NCI-H1436 (cell line): Measurements from ENCODE around the gene TRAF4.
"Not testable (repeated sequence)": the region's sequence is repeated elsewhere in the genome, so short reads cannot be mapped to it uniquely, and the experiment has no call there.

Source experiments
- DNase-seq: peaks from one replicate; lab custom pipeline; 2025; lab: John Stamatoyannopoulos, UW

The TRAF4 gene

GRCh38 chr17:28783161-28783560 is 39.4 kb downstream of the TRAF4 start:
- DNase-seq, result no peak

DNA sequence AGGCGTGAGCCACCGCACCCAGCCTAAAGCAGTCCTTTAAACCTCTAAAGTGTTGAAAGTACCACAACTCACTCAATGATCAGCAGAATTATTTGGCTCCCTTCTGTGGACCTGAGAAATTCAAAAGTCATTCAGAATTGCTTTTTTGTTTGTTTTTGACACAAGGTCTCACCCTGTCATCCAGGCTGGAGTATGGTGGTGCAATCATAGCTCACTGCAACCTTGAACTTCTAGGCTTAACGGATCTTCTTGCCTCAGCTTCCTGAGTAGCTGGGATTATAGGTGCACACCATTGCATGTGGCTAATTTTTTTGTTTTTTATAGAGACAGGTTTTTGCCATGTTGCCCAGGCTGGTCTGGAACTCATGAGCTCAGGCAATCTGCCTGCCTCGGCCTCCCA is 44.3 kb downstream of the TRAF4 start:
- no peak for DNase-seq

DNA sequence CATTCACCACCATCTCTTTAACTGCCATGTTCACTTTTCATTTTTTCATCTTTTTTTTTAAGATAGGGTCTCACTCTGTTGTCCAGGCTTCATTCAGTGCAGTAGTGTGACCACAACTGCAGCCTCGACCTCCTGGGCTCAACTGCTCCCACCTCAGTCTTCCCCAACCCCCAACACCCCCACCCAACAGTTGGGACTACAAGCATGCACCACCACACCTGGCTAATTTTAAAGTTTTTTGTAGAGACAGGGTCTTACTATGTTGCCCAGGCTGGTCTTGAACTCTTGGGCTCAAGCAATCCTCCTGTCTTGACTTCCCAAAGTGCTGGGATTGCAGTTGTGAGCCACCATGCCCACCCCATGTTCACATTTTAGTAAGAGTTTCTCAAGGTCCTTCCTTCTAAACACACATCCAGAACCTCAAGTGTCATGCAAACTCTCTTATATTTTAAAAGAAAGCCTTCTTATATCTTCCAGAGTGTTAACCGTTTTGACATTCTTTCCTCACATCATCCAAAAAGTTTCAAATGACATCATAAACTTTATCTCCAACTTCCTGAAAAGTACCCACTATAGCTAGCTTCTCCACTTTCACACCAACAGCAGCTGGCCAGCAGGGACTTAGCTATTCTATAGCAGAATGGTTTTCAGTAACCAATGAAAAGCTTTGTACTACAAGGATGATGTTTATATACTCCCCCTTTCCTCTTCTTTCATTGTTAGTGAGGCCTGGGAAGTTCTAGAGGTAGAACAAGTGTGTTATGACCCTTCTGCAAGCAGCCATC is 49.3 kb downstream of the TRAF4 start:
- DNase-seq, result no peak

DNA sequence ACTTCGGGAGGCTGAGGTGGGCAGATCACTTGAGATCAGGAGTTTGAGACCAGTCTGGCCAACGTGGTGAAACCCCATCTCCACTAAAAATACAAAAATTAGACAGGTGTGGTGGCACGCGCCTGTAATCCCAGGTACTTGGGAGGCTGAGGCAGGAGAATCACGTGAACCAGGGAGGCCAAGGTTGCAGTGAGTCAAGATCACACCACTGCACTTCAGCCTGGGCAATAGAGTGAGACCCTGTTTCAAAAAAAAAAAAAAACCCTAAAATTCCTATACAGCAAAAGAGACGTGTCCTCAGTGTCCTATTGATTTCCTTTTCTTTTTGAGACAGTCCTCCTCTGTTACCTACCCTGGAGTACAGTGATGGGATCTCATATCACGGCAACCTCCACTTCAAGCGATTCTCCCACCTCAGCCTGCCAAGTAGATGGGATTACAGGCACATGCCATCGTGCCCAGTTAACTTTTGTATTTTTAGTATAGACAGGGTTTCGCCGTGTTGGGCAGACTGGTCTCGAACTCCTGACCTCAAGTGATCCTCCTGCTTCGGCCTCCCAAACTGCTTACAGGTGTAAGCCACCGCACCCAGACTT is 51.1 kb downstream of the TRAF4 start:
- not testable (repeated sequence) for DNase-seq

DNA sequence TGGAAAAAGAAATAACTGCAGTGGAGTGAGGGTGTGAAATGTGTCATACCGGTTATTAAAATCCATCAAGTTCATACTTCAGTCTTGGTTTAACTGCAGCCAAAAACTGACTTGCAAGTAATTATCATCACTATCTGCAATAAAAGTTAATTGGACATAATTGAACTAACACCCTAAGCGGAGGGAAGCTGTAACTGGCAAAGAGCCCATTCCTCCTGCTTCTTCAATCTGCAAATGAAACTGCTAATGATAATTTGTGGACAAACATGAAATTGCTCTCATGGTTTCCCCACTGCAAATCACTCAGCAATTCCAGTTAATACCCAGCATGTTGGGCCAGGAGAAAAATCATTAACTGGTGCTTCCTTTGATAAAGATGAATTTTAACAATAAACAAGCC is 52.3 kb downstream of the TRAF4 start:
- DNase-seq, result peak; percentile 80
